ENCODE data around the gene ADAMTS16.

The ADAMTS16 gene

GRCh38 chr5:5330728-5331452, 190.8 kb downstream of the ADAMTS16 start:
- no peak for ATAC-seq
- TF ChIP-seq ZNF565 (CRISPR knock-in tag; conservative IDR thresholded peaks at IDR 0.05; ENCODE audit: low read depth) = no peak
- no peak for TF ChIP-seq BACH2 (CRISPR knock-in tag; IDR thresholded peaks at IDR 0.05; ENCODE audit: borderline replicate concordance)

- no peak for TF ChIP-seq POU6F1 (CRISPR knock-in tag; IDR thresholded peaks at IDR 0.05; ENCODE audit: borderline replicate concordance, low read depth)
- TF ChIP-seq TSHZ2 (CRISPR knock-in tag; IDR thresholded peaks at IDR 0.05) = no peak
- no peak for TF ChIP-seq CREB5 (CRISPR knock-in tag; IDR thresholded peaks at IDR 0.05; ENCODE audit: low read depth)
- TF ChIP-seq PATZ1 (CRISPR knock-in tag; IDR thresholded peaks at IDR 0.05; ENCODE audit: borderline replicate concordance) = no peak
- no peak for TF ChIP-seq BACH2 (CRISPR knock-in tag; IDR thresholded peaks at IDR 0.05; ENCODE audit: borderline replicate concordance)
- no peak for TF ChIP-seq PPARA (CRISPR knock-in tag; IDR thresholded peaks at IDR 0.05; ENCODE audit: borderline replicate concordance)
- no peak for TF ChIP-seq GLIS3 (CRISPR knock-in tag; IDR thresholded peaks at IDR 0.05)
Measured at GRCh38 chr5:5331848-5332247, 191.7 kb downstream of the ADAMTS16 start.

GRCh38 chr5:5332287-5332686, 192.2 kb downstream of the ADAMTS16 start:
- no peak for ATAC-seq
- TF ChIP-seq ARNTL (CRISPR knock-in tag; IDR thresholded peaks at IDR 0.05; ENCODE audit: borderline replicate concordance, low read depth) (no peak), TOX (CRISPR knock-in tag; IDR thresholded peaks at IDR 0.05; ENCODE audit: borderline replicate concordance) (no peak), CREB5 (CRISPR knock-in tag; IDR thresholded peaks at IDR 0.05; ENCODE audit: low read depth) (no peak), TSHZ2 (CRISPR knock-in tag; IDR thresholded peaks at IDR 0.05) (no peak), TCF4 (CRISPR knock-in tag; IDR thresholded peaks at IDR 0.05; ENCODE audit: borderline replicate concordance) (no peak), GLIS3 (CRISPR knock-in tag; IDR thresholded peaks at IDR 0.05) (no peak), ZFP30 (CRISPR knock-in tag; IDR thresholded peaks at IDR 0.05) (no peak), ZNF565 (CRISPR knock-in tag; conservative IDR thresholded peaks at IDR 0.05; ENCODE audit: low read depth) (no peak), POU6F1 (CRISPR knock-in tag; IDR thresholded peaks at IDR 0.05; ENCODE audit: borderline replicate concordance, low read depth) (no peak)

More at GRCh38 chr5:5331848-5332247, 191.7 kb downstream of the ADAMTS16 start:
- no peak for ATAC-seq

Data from SK-N-SH treated with all-trans-retinoic acid at 6 μM for 48 hours (cell line).